GM19239 (cell line): Measurements from ENCODE around the gene SET.
"Not testable (repeated sequence)": the region's sequence is repeated elsewhere in the genome, so short reads cannot be mapped to it uniquely, and the experiment has no call there.

Source experiments
- DNase-seq: peaks from one replicate; pipeline ENCODE4 v3.0.0; 2011; ENCODE audit warnings: low spot score; ENCODE audit not compliant: insufficient read length
- FAIRE-seq: peaks from 2 replicates; lab custom pipeline; 2011; peaks lifted over from hg19 to GRCh38; lab: Jason Lieb, UNC

SET gene

DNA sequence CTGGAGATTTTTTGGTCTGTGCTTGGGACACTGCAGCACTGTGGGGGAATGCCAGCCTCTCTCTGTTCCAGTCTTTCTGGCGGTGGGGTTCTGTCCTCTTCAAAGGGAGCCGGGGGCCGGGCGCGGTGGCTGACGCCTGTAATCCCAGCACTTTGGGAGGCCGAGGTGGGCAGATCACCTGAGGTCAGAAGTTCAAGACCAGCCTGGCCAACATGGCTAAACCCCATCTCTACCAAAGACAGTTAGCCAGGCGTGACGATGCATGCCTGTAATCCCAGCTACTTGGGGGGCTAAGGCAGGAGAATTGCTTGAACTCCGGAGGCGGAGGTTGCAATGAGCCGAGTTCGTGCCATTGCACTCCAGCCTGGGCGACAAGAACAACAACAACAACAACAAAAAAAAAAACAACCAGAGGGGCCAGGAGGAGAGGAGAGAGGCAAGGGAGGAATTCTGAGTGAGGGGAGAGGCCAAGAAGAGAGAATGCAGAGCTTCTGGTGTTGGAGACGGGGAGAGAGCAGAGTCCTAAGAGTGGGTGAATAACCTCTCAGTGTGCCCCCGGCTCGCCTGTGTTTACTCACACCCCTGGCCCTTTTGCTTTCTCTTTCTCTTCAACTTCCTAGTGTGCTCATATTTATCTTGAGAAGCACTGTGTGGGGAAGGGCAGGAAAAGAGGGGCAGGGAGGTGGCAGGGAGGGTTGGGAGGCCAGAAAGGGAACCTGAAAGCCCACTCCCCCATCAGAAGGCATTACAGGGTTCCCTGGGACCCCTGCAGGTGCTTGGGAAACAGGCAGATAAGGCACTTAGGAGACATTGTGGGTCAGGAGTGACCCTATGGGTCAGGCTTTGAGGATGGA, 3.2 kb upstream of the SET start:
- FAIRE-seq (peak; percentile 77), DNase-seq (no peak)

- DNase-seq (no peak), FAIRE-seq (no peak)
These were observed 1.6 kb upstream of the SET start for GRCh38 chr9:128687453-128687852.

DNA sequence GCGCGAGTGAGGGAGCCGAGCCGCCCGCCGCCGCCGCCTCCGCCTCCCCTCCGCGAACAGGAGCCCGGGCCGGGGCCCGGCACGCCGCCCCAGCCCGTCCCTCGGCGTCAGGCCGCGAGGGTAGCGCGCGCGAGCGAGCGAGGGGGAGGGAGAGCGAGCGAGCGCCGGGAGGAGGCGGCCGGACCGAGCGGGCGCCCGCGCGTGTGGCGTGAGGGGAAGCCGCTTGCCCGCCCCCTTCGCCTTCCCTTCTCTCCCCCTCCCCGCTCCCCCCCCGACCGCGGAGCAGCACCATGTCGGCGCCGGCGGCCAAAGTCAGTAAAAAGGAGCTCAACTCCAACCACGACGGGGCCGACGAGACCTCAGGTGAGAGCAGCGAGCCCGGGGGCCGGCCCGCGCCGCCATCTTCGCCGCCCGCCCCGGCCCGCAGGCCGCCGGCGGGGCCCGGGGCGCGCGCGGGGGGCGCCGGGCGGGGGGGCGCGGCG, 312 bp downstream of the SET start:
- DNase-seq (no peak), FAIRE-seq (no peak)

DNA sequence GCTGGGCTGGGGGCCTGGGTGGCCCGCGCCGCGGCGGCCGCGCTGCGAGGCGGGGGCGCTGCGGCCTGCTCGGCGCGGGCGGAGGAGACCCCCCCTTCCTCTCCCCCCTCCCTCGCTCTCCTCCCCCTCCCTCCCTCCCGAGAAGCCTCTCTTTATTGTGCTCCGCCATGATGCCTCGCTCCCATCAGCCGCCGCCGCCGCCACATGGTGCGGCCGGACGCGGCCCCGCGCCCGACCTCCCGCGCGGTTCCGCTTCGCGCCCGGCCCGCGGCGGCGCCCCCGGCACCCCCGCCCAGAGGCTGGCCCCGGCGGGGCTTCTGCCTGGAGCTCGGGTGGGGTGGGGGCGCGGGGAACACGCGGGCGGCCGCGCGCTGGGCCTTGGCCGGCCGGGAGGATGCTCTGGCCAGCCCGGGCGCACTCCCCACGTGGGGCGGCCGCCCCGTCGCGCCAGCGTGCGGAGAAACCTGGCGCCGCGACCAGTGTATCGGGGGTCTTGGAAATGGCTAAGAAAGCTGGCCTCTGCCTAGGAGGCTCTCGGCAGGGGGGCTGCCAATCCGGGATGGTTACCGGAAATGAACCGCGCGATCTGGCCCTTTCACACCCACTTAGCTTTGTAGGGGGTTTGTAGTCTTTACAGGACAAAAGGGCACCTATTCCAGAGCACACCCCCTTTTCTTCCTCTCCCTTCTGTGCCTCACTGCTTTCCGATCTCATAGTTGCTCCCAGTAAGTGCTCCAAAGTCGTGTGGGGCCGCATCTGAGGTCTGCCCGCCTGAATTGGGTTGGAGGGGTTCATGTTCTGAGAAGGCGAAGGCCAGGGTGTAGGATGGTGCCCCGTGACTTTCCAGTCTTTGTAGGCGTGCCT, 1.0 kb downstream of the SET start:
- DNase-seq: peak; percentile 70
- no peak for FAIRE-seq

GRCh38 chr9:128690684-128691034, 1.6 kb downstream of the SET start:
- no peak for FAIRE-seq
- DNase-seq: no peak

- not testable (repeated sequence) for DNase-seq, FAIRE-seq
These were observed 4.7 kb downstream of the SET start for GRCh38 chr9:128693738-128694137.

- DNase-seq (no peak), FAIRE-seq (peak; percentile 35)
These were observed 5.3 kb downstream of the SET start for GRCh38 chr9:128694344-128694743.

GRCh38 chr9:128696923-128697707, 8.1 kb downstream of the SET start:
- DNase-seq (no peak), FAIRE-seq (no peak)

GRCh38 chr9:128699096-128699795, 10.2 kb downstream of the SET start:
- FAIRE-seq: not testable (repeated sequence)

GRCh38 chr9:128701227-128701854, 12.3 kb downstream of the SET start:
- no peak for DNase-seq
- FAIRE-seq: no peak

More at GRCh38 chr9:128699096-128699795, 10.2 kb downstream of the SET start:
- DNase-seq: not testable (repeated sequence)

DNA sequence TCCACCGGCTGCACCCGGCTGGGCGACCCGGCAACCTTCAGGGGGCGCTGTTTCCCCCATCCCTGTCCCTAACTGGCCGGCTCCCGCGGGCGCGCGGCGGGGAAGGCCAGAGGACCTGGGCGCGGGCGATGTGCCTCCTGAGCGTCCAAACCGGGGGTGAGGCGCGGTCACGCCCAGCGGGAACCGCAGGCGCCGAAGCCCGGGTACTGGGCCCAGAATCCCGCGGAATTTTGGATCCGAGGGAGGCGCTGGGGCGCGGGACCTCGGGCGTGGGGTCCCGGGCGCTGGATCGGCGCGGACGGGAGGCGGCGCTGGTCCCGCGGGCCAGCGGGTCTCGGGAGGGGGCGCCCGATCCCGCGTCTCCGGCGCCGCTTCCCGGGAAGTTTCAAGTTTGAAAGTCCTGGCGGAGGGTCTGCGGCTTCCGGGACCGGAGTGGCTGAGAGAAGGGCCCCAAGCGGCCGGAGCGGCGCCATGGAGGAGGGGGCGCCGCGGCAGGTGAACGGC, 13.5 kb downstream of the SET start, which contains the start of gene PKN3:
TSS of gene PKN3 (plus strand) at position 59 of the 504 bp plus-strand sequence. CDS start at position 472, 413 bp downstream.
- FAIRE-seq (no peak), DNase-seq (peak; percentile 95)

DNA sequence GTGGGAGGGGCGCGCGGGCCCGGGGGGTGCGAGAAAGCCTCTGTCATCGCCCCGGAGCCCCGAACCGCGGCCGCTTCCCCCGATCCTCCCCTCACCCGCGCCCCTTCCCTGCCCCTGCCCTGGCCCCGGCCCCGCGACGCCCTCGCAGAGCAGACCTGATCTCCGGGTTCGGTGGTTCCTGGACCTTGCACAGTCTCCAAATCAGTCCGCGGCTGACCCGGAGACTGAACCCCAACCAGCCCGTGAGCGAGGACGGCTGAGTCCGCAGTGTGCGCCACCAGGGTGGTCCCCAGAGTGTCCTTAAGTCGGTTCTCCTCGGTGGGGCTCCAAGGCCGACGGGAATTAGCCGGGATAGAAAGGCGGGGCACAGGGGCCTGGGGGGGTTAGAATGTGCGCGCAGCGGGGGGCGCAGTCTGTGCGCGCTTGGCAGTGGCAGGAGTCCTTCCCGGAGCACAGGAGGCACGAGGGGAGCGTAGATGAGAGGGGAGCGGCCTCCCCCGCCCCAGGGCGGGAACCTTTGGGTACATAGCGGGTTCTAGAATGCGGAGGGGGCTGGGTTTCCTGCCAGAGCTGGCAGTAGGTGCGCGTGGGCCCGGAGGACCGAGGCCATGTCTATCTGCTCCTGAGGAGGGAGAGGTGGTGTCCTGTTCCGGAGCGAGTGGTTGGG, 14.1 kb downstream of the SET start:
- DNase-seq (peak; percentile 66), FAIRE-seq (no peak)

DNA sequence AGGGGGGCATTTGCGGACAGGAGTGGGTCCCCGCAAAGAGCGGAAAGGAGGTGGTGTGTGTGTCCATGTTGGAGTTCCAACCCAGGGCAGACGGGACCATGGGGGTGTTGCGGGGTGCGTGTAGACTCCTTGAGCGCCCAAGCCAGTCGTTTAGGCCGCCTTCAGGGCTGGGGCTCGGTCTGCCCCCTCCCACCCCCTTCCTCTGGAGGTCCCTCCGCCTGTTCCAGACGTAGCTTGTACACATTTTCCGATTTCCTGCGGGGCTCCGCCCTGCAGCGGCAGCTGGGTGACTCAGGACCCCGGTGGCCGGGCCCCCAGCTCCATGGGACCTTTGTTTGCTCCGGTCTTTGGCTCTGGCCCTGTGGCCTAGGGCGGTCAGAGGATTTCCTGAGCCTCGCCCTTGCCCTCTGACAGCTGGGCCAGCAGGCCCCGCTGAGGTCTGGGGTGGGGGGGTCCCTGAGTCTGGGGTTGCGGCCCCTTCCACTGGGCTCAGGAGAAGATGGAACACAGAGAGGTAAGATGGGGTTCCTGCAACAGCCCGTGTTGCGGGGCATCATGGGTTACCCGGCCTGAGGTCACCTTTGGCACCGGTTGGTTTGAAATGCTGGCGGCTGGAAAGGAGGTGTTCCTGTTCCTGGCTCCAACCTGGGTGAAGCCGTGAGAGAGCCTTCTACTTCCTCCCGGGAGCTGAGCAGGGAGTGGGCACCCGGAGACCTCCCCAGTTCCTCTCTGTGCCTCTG, 14.8 kb downstream of the SET start:
- no peak for DNase-seq
- no peak for FAIRE-seq

DNA sequence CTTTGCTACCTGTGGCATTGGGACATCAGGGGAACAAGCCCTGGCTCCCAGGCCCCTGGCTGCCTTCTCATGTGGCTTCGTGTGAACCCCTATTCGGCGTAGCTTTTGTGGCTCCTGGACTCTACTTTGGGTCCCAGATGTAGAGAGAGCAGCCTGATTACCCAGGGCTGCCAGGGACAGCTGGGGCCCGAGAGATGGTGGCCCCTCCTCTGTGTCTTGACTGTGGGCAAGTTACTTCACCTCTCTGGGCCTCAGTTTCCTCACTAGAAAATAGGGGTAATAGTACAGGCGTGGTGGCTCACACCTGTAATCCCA, 15.3 kb downstream of the SET start:
- DNase-seq (no peak), FAIRE-seq (no peak)

- no peak for FAIRE-seq
- no peak for DNase-seq
These were observed 16.3 kb downstream of the SET start for GRCh38 chr9:128705051-128705965.

GRCh38 chr9:128706045-128706444, 17.0 kb downstream of the SET start:
- FAIRE-seq: no peak
- DNase-seq: no peak
